HepG2 (cell line): ENCODE data around the gene C2. TPM values are rescaled to one million over a fixed set of nuclear protein-coding genes. Genes with fewer than 3 reads are reported as not detected.

Experiments
- DR1 ChIP-seq: sonication (generic); formaldehyde crosslinking; IDR thresholded peaks from 2 replicates; pipeline ENCODE4 v1.8.0; 2021; ENCODE audit warnings: mild to moderate bottlenecking, missing genetic modification reagents, inconsistent platforms
- ELK4 ChIP-seq: sonication (generic); formaldehyde crosslinking; IDR thresholded peaks from 2 replicates; pipeline ENCODE4 v1.9.0; 2021; ENCODE audit warnings: missing genetic modification reagents, borderline replicate concordance
- ETV5 ChIP-seq: IDR thresholded peaks from 2 replicates; pipeline ENCODE4 v1.6.1; 2018; ENCODE audit warnings: missing biosample characterization, missing genetic modification reagents, inconsistent platforms, borderline replicate concordance
- FOXJ3 ChIP-seq: sonication (generic); formaldehyde crosslinking; IDR thresholded peaks from 2 replicates; pipeline ENCODE4 v1.4.0; 2020; ENCODE audit warnings: missing genetic modification reagents, mild to moderate bottlenecking, borderline replicate concordance
- HDAC2 ChIP-seq: sonication (generic); formaldehyde crosslinking; IDR thresholded peaks from 2 replicates; pipeline ENCODE4 v1.4.0; 2020; ENCODE audit warnings: missing genetic modification reagents
- HIVEP1 ChIP-seq: sonication (generic); formaldehyde crosslinking; IDR thresholded peaks from 2 replicates; pipeline ENCODE4 v1.4.0; 2020; ENCODE audit warnings: mild to moderate bottlenecking, missing genetic modification reagents
- HMG20A ChIP-seq: IDR thresholded peaks from 2 replicates; pipeline ENCODE4 v1.6.1; 2016; ENCODE audit warnings: borderline replicate concordance
- MIXL1 ChIP-seq: IDR thresholded peaks from 2 replicates; pipeline ENCODE4 v1.6.1; 2016
- RFX5 ChIP-seq: IDR thresholded peaks from 2 replicates; pipeline ENCODE4 v1.6.1; 2011; ENCODE audit warnings: low read depth, low read length, improper control_type of control experiment
- SCMH1 ChIP-seq: sonication (generic); formaldehyde crosslinking; IDR thresholded peaks from 2 replicates; pipeline ENCODE4 v1.9.0; 2021; ENCODE audit warnings: missing genetic modification reagents, mild to moderate bottlenecking, borderline replicate concordance
- SIN3B ChIP-seq: fragments of 150-350 bp; IDR thresholded peaks from 2 replicates; pipeline ENCODE4 v1.6.1; 2014; ENCODE audit warnings: low read length
- SP4 ChIP-seq: sonication (generic); formaldehyde crosslinking; IDR thresholded peaks from 2 replicates; pipeline ENCODE4 v1.8.1; 2023; ENCODE audit warnings: mild to moderate bottlenecking, missing genetic modification reagents
- TBX2 ChIP-seq: sonication (generic); formaldehyde crosslinking; IDR thresholded peaks from 2 replicates; pipeline ENCODE4 v1.5.0; 2020; ENCODE audit warnings: missing genetic modification reagents, mild to moderate bottlenecking, borderline replicate concordance
- ZBTB7A ChIP-seq: sonication (generic); formaldehyde crosslinking; IDR thresholded peaks from 2 replicates; pipeline ENCODE4 v1.8.0; 2022; ENCODE audit warnings: mild to moderate bottlenecking, missing genetic modification reagents
- ZKSCAN5 ChIP-seq: sonication (generic); formaldehyde crosslinking; IDR thresholded peaks from 2 replicates; pipeline ENCODE4 v1.5.1; 2020; ENCODE audit warnings: mild to moderate bottlenecking, missing genetic modification reagents
- ZNF136 ChIP-seq: sonication (generic); formaldehyde crosslinking; IDR thresholded peaks from 2 replicates; pipeline ENCODE4 v1.8.1; 2022; ENCODE audit warnings: low read depth, mild to moderate bottlenecking, moderate library complexity, missing genetic modification reagents
- ZNF225 ChIP-seq: sonication (generic); formaldehyde crosslinking; IDR thresholded peaks from 2 replicates; pipeline ENCODE4 v1.4.0; 2020; ENCODE audit warnings: mild to moderate bottlenecking, missing genetic modification reagents
- ZNF235 ChIP-seq: sonication (generic); formaldehyde crosslinking; IDR thresholded peaks from 2 replicates; pipeline ENCODE4 v1.8.1; 2023; ENCODE audit warnings: mild to moderate bottlenecking, missing genetic modification reagents, borderline replicate concordance
- ZNF253 ChIP-seq: sonication (generic); formaldehyde crosslinking; IDR thresholded peaks from 2 replicates; pipeline ENCODE4 v1.8.0; 2022; ENCODE audit warnings: mild to moderate bottlenecking, missing genetic modification reagents, borderline replicate concordance
- ZNF33A ChIP-seq: sonication (generic); formaldehyde crosslinking; IDR thresholded peaks from 2 replicates; pipeline ENCODE4 v1.5.1; 2020; ENCODE audit warnings: missing genetic modification reagents, mild to moderate bottlenecking, moderate library complexity, borderline replicate concordance
- ZNF350 ChIP-seq: sonication (generic); formaldehyde crosslinking; IDR thresholded peaks from 2 replicates; pipeline ENCODE4 v1.4.0; 2020; ENCODE audit warnings: mild to moderate bottlenecking, low read depth, missing genetic modification reagents, borderline replicate concordance
- ZNF552 ChIP-seq: sonication (generic); formaldehyde crosslinking; IDR thresholded peaks from 2 replicates; pipeline ENCODE4 v1.9.0; 2022; ENCODE audit warnings: missing genetic modification reagents, mild to moderate bottlenecking, borderline replicate concordance
- ZNF557 ChIP-seq: sonication (generic); formaldehyde crosslinking; IDR thresholded peaks from 2 replicates; pipeline ENCODE4 v1.4.0; 2020; ENCODE audit warnings: missing genetic modification reagents
- ZNF772 ChIP-seq: sonication (generic); formaldehyde crosslinking; IDR thresholded peaks from 2 replicates; pipeline ENCODE4 v1.5.0; 2020; ENCODE audit warnings: mild to moderate bottlenecking, missing genetic modification reagents
- polyA plus RNA-seq, 8 experiments: library from polyadenylated mRNA; depleted of rRNA in 3 of 8; stranded (reverse) in 7 of 8; unstranded in 1 of 8; fragments of >200 nt; fragmentation: Illumina TruSeq in 4 of 8; extraction: Trizol in 4 of 8; gene quantifications; 2 replicates each; pipeline versions ENCODE4 v1.2.1 to v1.2.3, GENCODE V29; 2011 to 2016; ENCODE audit warnings: low read depth in 4 of 8, missing spikeins in 1 of 8, mixed read lengths in 1 of 8; ENCODE audit not compliant: insufficient read depth in 1 of 8
- total RNA-seq, 5 experiments: library from RNA; depleted of rRNA; stranded (reverse); fragments of >200 nt; fragmentation: Illumina TruSeq; extraction: Trizol; gene quantifications; 2 replicates each; pipeline ENCODE4 v1.2.3, GENCODE V29; 2016; ENCODE audit warnings: low read depth in 1 of 5
- TF ChIP-seq, protein P1 (sequence below), 2 experiments: sonication (generic) in 1 of 2; formaldehyde crosslinking in 1 of 2; IDR thresholded peaks; 2 replicates each; pipeline versions ENCODE4 v1.6.1 to v1.9.0; 2014 to 2022; ENCODE audit warnings: antibody characterized with exemption in 1 of 2, borderline replicate concordance in 1 of 2, inconsistent platforms in 1 of 2, low read depth in 1 of 2, missing genetic modification reagents in 1 of 2

C2 gene
- total and polyA plus RNA-seq, 2 of the 13 experiments (the other 11 are each of a cell fraction or from before 2014, with no cell fraction given), result 165 to 307 TPM

DNA sequence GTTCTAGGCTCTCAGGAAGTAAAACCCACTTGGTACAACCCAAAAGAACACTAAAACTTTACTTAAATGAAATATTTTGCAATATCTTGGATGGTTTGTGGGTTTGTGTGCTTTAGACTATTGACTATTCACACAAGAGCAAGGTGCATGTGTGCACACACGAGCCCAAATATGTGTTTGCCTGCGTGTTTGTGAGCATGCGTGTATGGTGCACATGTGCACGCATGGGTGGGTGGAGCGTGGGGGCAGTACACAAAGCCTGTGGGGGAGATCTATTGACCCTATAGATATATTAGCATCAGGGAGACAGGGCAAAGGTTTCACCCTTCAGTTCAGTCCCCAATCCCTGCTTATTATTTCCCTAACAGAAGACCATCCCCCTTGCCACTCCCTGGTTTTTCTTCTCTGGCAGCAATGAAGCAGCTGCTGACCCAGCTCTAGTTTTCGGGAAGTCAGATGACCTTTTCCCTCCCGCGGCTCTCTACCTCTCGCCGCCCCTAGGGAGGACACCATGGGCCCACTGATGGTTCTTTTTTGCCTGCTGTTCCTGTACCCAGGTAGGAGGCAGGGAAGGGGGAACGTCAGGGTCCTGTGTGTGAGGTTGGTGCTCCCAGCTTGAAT lies at the start of gene C2 (continued):
- TF ChIP-seq, protein P1, sequence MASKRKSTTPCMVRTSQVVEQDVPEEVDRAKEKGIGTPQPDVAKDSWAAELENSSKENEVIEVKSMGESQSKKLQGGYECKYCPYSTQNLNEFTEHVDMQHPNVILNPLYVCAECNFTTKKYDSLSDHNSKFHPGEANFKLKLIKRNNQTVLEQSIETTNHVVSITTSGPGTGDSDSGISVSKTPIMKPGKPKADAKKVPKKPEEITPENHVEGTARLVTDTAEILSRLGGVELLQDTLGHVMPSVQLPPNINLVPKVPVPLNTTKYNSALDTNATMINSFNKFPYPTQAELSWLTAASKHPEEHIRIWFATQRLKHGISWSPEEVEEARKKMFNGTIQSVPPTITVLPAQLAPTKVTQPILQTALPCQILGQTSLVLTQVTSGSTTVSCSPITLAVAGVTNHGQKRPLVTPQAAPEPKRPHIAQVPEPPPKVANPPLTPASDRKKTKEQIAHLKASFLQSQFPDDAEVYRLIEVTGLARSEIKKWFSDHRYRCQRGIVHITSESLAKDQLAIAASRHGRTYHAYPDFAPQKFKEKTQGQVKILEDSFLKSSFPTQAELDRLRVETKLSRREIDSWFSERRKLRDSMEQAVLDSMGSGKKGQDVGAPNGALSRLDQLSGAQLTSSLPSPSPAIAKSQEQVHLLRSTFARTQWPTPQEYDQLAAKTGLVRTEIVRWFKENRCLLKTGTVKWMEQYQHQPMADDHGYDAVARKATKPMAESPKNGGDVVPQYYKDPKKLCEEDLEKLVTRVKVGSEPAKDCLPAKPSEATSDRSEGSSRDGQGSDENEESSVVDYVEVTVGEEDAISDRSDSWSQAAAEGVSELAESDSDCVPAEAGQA (IDR thresholded peaks at IDR 0.05; ENCODE audit: low read depth), result peak; percentile 35; the same call in 1 of the 2 replicates
- TF ChIP-seq, protein P1 (CRISPR knock-in tag; IDR thresholded peaks at IDR 0.05; ENCODE audit: borderline replicate concordance), result no peak
- TF ChIP-seq SIN3B (no peak), TBX2 (CRISPR knock-in tag) (peak; percentile 90), ZNF552 (CRISPR knock-in tag) (no peak), ELK4 (CRISPR knock-in tag) (no peak), ZNF33A (CRISPR knock-in tag) (no peak), ZNF235 (CRISPR knock-in tag) (no peak), HIVEP1 (no peak), ETV5 (CRISPR knock-in tag) (peak; percentile 85), HDAC2 (CRISPR knock-in tag) (peak; percentile 99), DR1 (CRISPR knock-in tag) (no peak), FOXJ3 (CRISPR knock-in tag) (peak; percentile 88), RFX5 (no peak), MIXL1 (peak; percentile 94), ZNF557 (CRISPR knock-in tag) (no peak), SCMH1 (CRISPR knock-in tag) (no peak), HMG20A (CRISPR knock-in tag) (peak; percentile 91; the same call in 1 of the 2 replicates), ZNF225 (CRISPR knock-in tag) (no peak), ZNF350 (peak; percentile 83), ZKSCAN5 (CRISPR knock-in tag) (no peak), ZNF772 (CRISPR knock-in tag) (peak; percentile 93; the same call in 1 of the 2 replicates), ZNF136 (CRISPR knock-in tag) (no peak; the same call in 1 of the 2 replicates), ZBTB7A (no peak; the same call in 1 of the 2 replicates), ZNF253 (no peak), SP4 (peak; percentile 66; the same call in 1 of the 2 replicates)
